Spleen (tissue), 11 donors: ENCODE measurements around the gene KCNA1. TPM values are rescaled to one million over a fixed set of nuclear protein-coding genes. Genes with fewer than 3 reads are reported as not detected.

Source experiments
- DNase-seq: peaks from one replicate; pipeline ENCODE4 v3.0.0-alpha.2; 2020
- H3K27ac ChIP-seq, 8 donors: fragments of 200-600 bp; sonication (generic) in 7 of 8; 1 replicate in 4 of 8; 2 replicates in 4 of 8; pipeline versions ENCODE4 v1.5.0 to v1.8.0; 2016 to 2021; ENCODE audit warnings: inconsistent platforms in 4 of 8, mild to moderate bottlenecking in 4 of 8, moderate library complexity in 1 of 8
- H3K27me3 ChIP-seq, 7 donors: fragments of 200-600 bp; sonication (generic) in 6 of 7; replicated peaks in 1 of 7; 1 replicate in 4 of 7; 2 replicates in 3 of 7; pipeline versions ENCODE4 v1.5.0 to v1.8.0; 2016 to 2021; ENCODE audit warnings: inconsistent platforms in 3 of 7, mild to moderate bottlenecking in 1 of 7
- H3K36me3 ChIP-seq, 6 donors: fragments of 200-600 bp; sonication (generic) in 5 of 6; 1 replicate in 4 of 6; 2 replicates in 2 of 6; pipeline versions ENCODE4 v1.5.0 to v1.8.0; 2016 to 2021; ENCODE audit warnings: inconsistent platforms in 2 of 6
- H3K4me1 ChIP-seq, 6 donors: fragments of 200-600 bp; sonication (generic) in 5 of 6; 1 replicate in 3 of 6; 2 replicates in 3 of 6; pipeline versions ENCODE4 v1.5.0 to v1.8.0; 2016 to 2021; ENCODE audit warnings: inconsistent platforms in 3 of 6
- H3K4me3 ChIP-seq, 8 donors: fragments of 200-600 bp; sonication (generic) in 7 of 8; 1 replicate in 4 of 8; 2 replicates in 4 of 8; pipeline versions ENCODE4 v1.5.0 to v1.8.0; 2016 to 2021; ENCODE audit warnings: inconsistent platforms in 4 of 8, mild to moderate bottlenecking in 4 of 8, moderate library complexity in 2 of 8
- H3K9me3 ChIP-seq, 8 donors: fragments of 200-600 bp; sonication (generic) in 7 of 8; 1 replicate in 4 of 8; 2 replicates in 4 of 8; pipeline versions ENCODE4 v1.5.0 to v1.8.0; 2016 to 2021; ENCODE audit warnings: inconsistent platforms in 4 of 8
- CTCF ChIP-seq, 11 experiments: fragments of 200-600 bp in 7 of 11; fragments of 450-650 bp in 4 of 11; sonication (generic) in 4 of 11; IDR thresholded peaks in 8 of 11; conservative IDR thresholded peaks in 3 of 11; 1 replicate in 7 of 11; 2 replicates in 4 of 11; pipeline versions ENCODE4 v1.4.0 to v1.8.0; 2016 to 2021; ENCODE audit warnings: antibody characterized with exemption in 11 of 11, inconsistent platforms in 4 of 11, mild to moderate bottlenecking in 1 of 11
- POLR2A ChIP-seq, 3 donors: fragments of 450-650 bp; IDR thresholded peaks; one replicate each; pipeline ENCODE4 v1.5.1; 2017; ENCODE audit warnings: antibody characterized with exemption in 3 of 3, mild to moderate bottlenecking in 1 of 3
- POLR2AphosphoS5 ChIP-seq, 3 donors: sonication (generic); formaldehyde crosslinking; IDR thresholded peaks; one replicate each; pipeline ENCODE4 v1.5.1; 2017; ENCODE audit warnings: antibody characterized with exemption in 3 of 3
- WGBS, 5 donors: extraction: QIAGEN DNeasy Blood & Tissue Kit in 3 of 5; methylation state at CpG; one replicate each; pipeline versions ENCODE4 v1.1.5 to v1.1.7; 2013 to 2018; 5-methylcytosine and 5-hydroxymethylcytosine counted together
- intact Hi-C: fragments of 100-400 bp; cut with DNase I; formaldehyde crosslinking; loops from one replicate; pipeline ENCODE4 v1.15.0; 2023; ENCODE audit warnings: low total_unique reads
- polyA plus RNA-seq, 3 donors: library from polyadenylated mRNA; stranded (reverse); fragments of 200-250 nt; gene quantifications; one replicate each; pipeline ENCODE4 v1.2.1, GENCODE V29; 2013
- total RNA-seq, 7 donors: library from RNA; depleted of rRNA in 3 of 7; stranded (reverse); fragments of >200 nt in 3 of 7; fragmentation: NEBNext Ultra II Directional in 4 of 7; extraction: Animal tissue kit (Norgen Biotek cat#: 25700) in 4 of 7; gene quantifications; one replicate each; pipeline versions ENCODE4 v1.1.0 to v1.2.1, GENCODE V29; 2016 to 2021
- donor health status: healthy with polysubstance abuse.
- donor health status: DM: no; HTN: no; CAD: no; lungs with moderate emphysema.
- donor health status: DM: no; HTN: no; CAD: no.
- donor health status: Bipolar disorder and iron deficiency.
- donor health status: healthy.
- donor health status: DM: no; HTN: no; CAD: no.
- donor health status: DM: yes; HTN: yes; CAD: no.

KCNA1 gene
- total and polyA plus RNA-seq, 10 donors: 0.13 to 0.32 (median 0.21) TPM; not detected in 4

GRCh38 chr12:4909410-4909733 is 333 bp upstream of the KCNA1 start:
- Histone ChIP-seq H3K27ac (no peak overlapping the region), H3K36me3 (no peaks in the 10 kb centered on the region), H3K27me3 (peaks cover 6 to 88% (median 64%) of the 10 kb centered on the region in 7 donors), H3K4me3 (peak overlapping the region; percentile 28 to 69 (median 43)), H3K9me3 (no peaks in the 10 kb centered on the region), H3K4me1 (peaks cover 10 to 30% (median 27%) of the 10 kb centered on the region in 6 donors)
- TF ChIP-seq CTCF (IDR thresholded peaks at IDR 0.05 in 8 of 11, conservative IDR thresholded peaks at IDR 0.05 in 3 of 11) (no peak), POLR2A (IDR thresholded peaks at IDR 0.05) (no peak), POLR2AphosphoS5 (IDR thresholded peaks at IDR 0.05) (no peak)
- no peak for DNase-seq
- intact Hi-C loops: no loop called here
- 0 to 3% (median 2%) methylated on average over 7 to 24 of the region's 24 CpGs for WGBS, 5 donors

GRCh38 chr12:4910502-4911315 is 1.0 kb downstream of the KCNA1 start:
- Histone ChIP-seq H3K4me1 (peaks cover 10 to 30% (median 27%) of the 10 kb centered on the region in 6 donors), H3K36me3 (no peaks in the 10 kb centered on the region), H3K27me3 (peaks cover 6 to 87% (median 65%) of the 10 kb centered on the region in 7 donors), H3K4me3 (peak overlapping the region; percentile 28 to 69 (median 43)), H3K27ac (no peak overlapping the region), H3K9me3 (no peaks in the 10 kb centered on the region)
- DNase-seq: no peak
- no peak for TF ChIP-seq POLR2AphosphoS5 (IDR thresholded peaks at IDR 0.05)
- TF ChIP-seq CTCF (IDR thresholded peaks at IDR 0.05 in 8 of 11, conservative IDR thresholded peaks at IDR 0.05 in 3 of 11): no peak
- no peak for TF ChIP-seq POLR2A (IDR thresholded peaks at IDR 0.05)
- WGBS, 5 donors: 1 to 2% (median 2%) methylated on average over 37 to 49 of the region's 49 CpGs
- intact Hi-C loops: no loop called here

GRCh38 chr12:4911316-4911994 is 1.8 kb downstream of the KCNA1 start:
- TF ChIP-seq CTCF (IDR thresholded peaks at IDR 0.05 in 8 of 11, conservative IDR thresholded peaks at IDR 0.05 in 3 of 11): no peak
- no peak for TF ChIP-seq POLR2A (IDR thresholded peaks at IDR 0.05)
- no peak for TF ChIP-seq POLR2AphosphoS5 (IDR thresholded peaks at IDR 0.05)

GRCh38 chr12:4914720-4915119 is 5.0 kb downstream of the KCNA1 start:
- H3K27me3 ChIP-seq: peaks cover 4 to 71% (median 29%) of the 10 kb centered on the region in 7 donors
- 84 to 91% (median 89%) methylated on average over 4 of the region's 4 CpGs for WGBS, 5 donors

More at GRCh38 chr12:4911316-4911994, 1.8 kb downstream of the KCNA1 start:
- no peaks in the 10 kb centered on the region for H3K9me3 ChIP-seq
- peaks cover 10 to 30% (median 27%) of the 10 kb centered on the region in 6 donors for H3K4me1 ChIP-seq
- intact Hi-C loops: no loop called here
- H3K4me3 ChIP-seq: peak overlapping the region in 7 of 8 donors; percentile 28 to 69 (median 41)
- peaks cover 6 to 87% (median 59%) of the 10 kb centered on the region in 7 donors for H3K27me3 ChIP-seq
- WGBS, 5 donors: 34 to 75% (median 45%) methylated on average over 39 to 61 of the region's 61 CpGs
- H3K36me3 ChIP-seq: no peaks in the 10 kb centered on the region
- DNase-seq: no peak
- H3K27ac ChIP-seq: no peak overlapping the region

More at GRCh38 chr12:4914720-4915119, 5.0 kb downstream of the KCNA1 start:
- no peak for TF ChIP-seq CTCF (IDR thresholded peaks at IDR 0.05 in 8 of 11, conservative IDR thresholded peaks at IDR 0.05 in 3 of 11)
- TF ChIP-seq POLR2A (IDR thresholded peaks at IDR 0.05): no peak
- TF ChIP-seq POLR2AphosphoS5 (IDR thresholded peaks at IDR 0.05): no peak
- no peaks in the 10 kb centered on the region for H3K9me3 ChIP-seq
- H3K36me3 ChIP-seq: no peaks in the 10 kb centered on the region
- H3K4me3 ChIP-seq: no peak overlapping the region
- H3K4me1 ChIP-seq: peaks cover 4 to 17% (median 16%) of the 10 kb centered on the region in 6 donors
- no peak overlapping the region for H3K27ac ChIP-seq
- no peak for DNase-seq
- intact Hi-C loops: no loop called here
